Measurements from ENCODE around the gene CALD1. TPM values are rescaled to one million over a fixed set of nuclear protein-coding genes. Genes with fewer than 3 reads are reported as not detected.

Gene CALD1
- total and polyA plus RNA-seq, 7 donors: 16.8 to 59.5 (median 25.0) TPM

- ATAC-seq (peak in 3 of 4 donors; percentile 32 to 61 (median 47)), DNase-seq (peak; percentile 33 to 55)
- no peak overlapping the region for H3K4me3 ChIP-seq
- no peak for TF ChIP-seq CTCF (IDR thresholded peaks at IDR 0.05)
- 45 to 64% (median 46%) methylated on average over 3 of the region's 3 CpGs for WGBS, 3 donors
- intact Hi-C loops (cut with DNase I): no loop called here
- H3K27me3 ChIP-seq (ENCODE audit: insufficient read depth in 3 of 3, low read length in 2 of 3): no peaks in the 10 kb centered on the region
- no peaks in the 10 kb centered on the region for H3K9me3 ChIP-seq
- no peaks in the 10 kb centered on the region for H3K4me1 ChIP-seq
- H3K27ac ChIP-seq: peak overlapping the region; percentile 11
- no peaks in the 10 kb centered on the region for H3K36me3 ChIP-seq (ENCODE audit: insufficient read depth in 1 of 2, low read depth in 1 of 2)
These were observed 37.4 kb upstream of the CALD1 start for GRCh38 chr7:134741907-134742635.

GRCh38 chr7:134742688-134743350 lies 36.6 kb upstream of the CALD1 start:
- WGBS, 3 donors: 40 to 64% (median 41%) methylated on average over 2 of the region's 2 CpGs
- Histone ChIP-seq H3K4me1 (no peaks in the 10 kb centered on the region), H3K36me3 (ENCODE audit: insufficient read depth in 1 of 2, low read depth in 1 of 2) (no peaks in the 10 kb centered on the region), H3K27ac (peak overlapping the region; percentile 11), H3K4me3 (no peak overlapping the region), H3K9me3 (no peaks in the 10 kb centered on the region), H3K27me3 (ENCODE audit: insufficient read depth in 3 of 3, low read length in 2 of 3) (no peaks in the 10 kb centered on the region)
- no peak for TF ChIP-seq CTCF (IDR thresholded peaks at IDR 0.05)
- ATAC-seq (peak in 1 of 4 donors; percentile 22), DNase-seq (peak in 1 of 2 donors; percentile 42)
- intact Hi-C loops (cut with DNase I): no loop called here

- no peaks in the 10 kb centered on the region for H3K27me3 ChIP-seq (ENCODE audit: insufficient read depth in 3 of 3, low read length in 2 of 3)
- H3K4me1 ChIP-seq: no peaks in the 10 kb centered on the region
- no peak overlapping the region for H3K27ac ChIP-seq
- TF ChIP-seq CTCF (IDR thresholded peaks at IDR 0.05): no peak
- H3K4me3 ChIP-seq: no peak overlapping the region
- H3K36me3 ChIP-seq (ENCODE audit: insufficient read depth in 1 of 2, low read depth in 1 of 2): no peaks in the 10 kb centered on the region
- WGBS, 3 donors: 79 to 83% (median 80%) methylated on average over 3 of the region's 3 CpGs
- no peaks in the 10 kb centered on the region for H3K9me3 ChIP-seq
- no peak for ATAC-seq
- no peak for DNase-seq
- intact Hi-C loops (cut with DNase I): no loop called here
These were observed 34.9 kb upstream of the CALD1 start for GRCh38 chr7:134744569-134744968.

- Histone ChIP-seq H3K9me3 (no peaks in the 10 kb centered on the region), H3K36me3 (ENCODE audit: insufficient read depth in 1 of 2, low read depth in 1 of 2) (no peaks in the 10 kb centered on the region), H3K27ac (no peak overlapping the region), H3K4me1 (no peaks in the 10 kb centered on the region), H3K4me3 (no peak overlapping the region), H3K27me3 (ENCODE audit: insufficient read depth in 3 of 3, low read length in 2 of 3) (no peaks in the 10 kb centered on the region)
- no peak for DNase-seq
- intact Hi-C loops (cut with DNase I): loop anchor here in 1 of 2 donors (5.0 kb wide), 1 partner anchor 115 kb away; no protein-coding TSS in a partner anchor
- ATAC-seq: no peak
- WGBS, 3 donors: 85 to 93% (median 86%) methylated on average over 5 of the region's 5 CpGs
- TF ChIP-seq CTCF (IDR thresholded peaks at IDR 0.05): no peak
These were observed 32.1 kb upstream of the CALD1 start for GRCh38 chr7:134747326-134747725.

Measured in psoas muscle (tissue), 8 donors.